IPS-20b (cell line): ENCODE results near the gene HLCS.
"Not testable (repeated sequence)": the region's sequence is repeated elsewhere in the genome, so short reads cannot be mapped to it uniquely, and the experiment has no call there.

Experiments
- H3K27ac ChIP-seq: one replicate; pipeline ENCODE4 v1.5.1; 2013; ENCODE audit warnings: low read length
- H3K27me3 ChIP-seq: 2 replicates; pipeline ENCODE4 v1.6.1; 2013; ENCODE audit warnings: mild to moderate bottlenecking, low read length, inconsistent platforms; ENCODE audit not compliant: insufficient read depth
- H3K36me3 ChIP-seq: 2 replicates; pipeline ENCODE4 v1.6.1; 2013; ENCODE audit warnings: low read depth, mild to moderate bottlenecking, inconsistent platforms, low read length, moderate library complexity; ENCODE audit not compliant: insufficient read depth
- H3K4me1 ChIP-seq: 2 replicates; pipeline ENCODE4 v1.6.1; 2013; ENCODE audit warnings: mild to moderate bottlenecking, control low read depth, inconsistent platforms, low read length, moderate library complexity; ENCODE audit not compliant: insufficient read depth
- H3K4me3 ChIP-seq: 2 replicates; pipeline ENCODE4 v1.5.1; 2013; ENCODE audit warnings: mild to moderate bottlenecking, low read length, inconsistent platforms
- H3K9ac ChIP-seq: 2 replicates; pipeline ENCODE4 v1.6.1; 2013; ENCODE audit warnings: low read depth, mild to moderate bottlenecking, inconsistent platforms, low read length, moderate library complexity
- H3K9me3 ChIP-seq: 2 replicates; pipeline ENCODE4 v1.6.1; 2013; ENCODE audit warnings: mild to moderate bottlenecking, low read depth, low read length, inconsistent platforms; ENCODE audit not compliant: insufficient read depth

The HLCS gene

DNA sequence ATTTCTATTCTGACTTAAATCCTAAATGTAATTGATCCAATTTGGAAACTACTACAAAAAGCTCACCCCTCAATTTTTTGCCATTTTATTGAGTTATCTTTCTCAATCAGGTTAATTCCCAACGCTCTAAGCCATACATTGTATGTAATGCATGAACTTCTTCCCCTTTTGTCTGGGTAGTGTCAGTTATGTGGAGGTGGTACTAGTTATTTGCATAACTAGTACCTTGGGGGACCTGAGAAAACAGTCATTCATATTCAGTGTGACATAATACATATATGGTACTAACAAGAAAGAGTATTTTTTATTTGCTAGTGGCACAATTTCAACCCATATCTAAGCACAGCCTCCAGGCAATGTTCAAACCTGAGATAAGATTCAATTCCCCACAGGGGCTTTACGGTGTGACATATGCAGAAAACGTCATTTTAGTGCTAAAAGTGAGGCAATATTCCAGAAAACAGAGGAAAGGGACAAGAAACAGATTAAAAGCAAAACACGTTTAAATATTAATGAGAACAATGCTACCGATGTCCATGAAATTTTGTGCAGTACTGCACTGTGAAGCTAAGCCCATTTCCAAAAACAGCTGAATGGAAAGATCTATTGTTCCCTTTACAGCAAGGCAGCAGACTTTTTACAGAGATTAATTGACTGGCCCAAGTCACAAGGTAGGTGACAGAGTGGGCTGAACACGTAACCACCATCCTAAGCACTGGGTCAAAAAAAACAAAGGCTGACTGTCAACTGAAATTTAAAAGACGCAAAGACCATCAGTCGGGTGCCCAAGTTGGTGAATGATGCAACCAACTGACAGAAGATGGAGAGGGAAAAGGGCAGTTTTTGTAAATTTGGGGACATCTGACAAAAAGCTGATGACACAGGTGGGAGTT lies 1.4 kb downstream of the HLCS start:
- no peak overlapping the region for H3K27ac ChIP-seq
- peaks cover 3% of the 10 kb centered on the region; the same call in 1 of the 2 replicates for H3K27me3 ChIP-seq
- peaks cover 9% of the 10 kb centered on the region for H3K4me1 ChIP-seq
- no peak overlapping the region for H3K9ac ChIP-seq
- H3K9me3 ChIP-seq, result no peaks in the 10 kb centered on the region
- 0 out of 2 replicates have a peak, but pooled peaks cover 12% of the 10 kb centered on the region for H3K36me3 ChIP-seq
- H3K4me3 ChIP-seq, result peak overlapping the region; percentile 69; the same call in 1 of the 2 replicates

GRCh38 chr21:36964398-36964797 lies 2.1 kb downstream of the HLCS start:
- Histone ChIP-seq H3K9me3 (no peaks in the 10 kb centered on the region), H3K27me3 (peaks cover 3% of the 10 kb centered on the region; the same call in 1 of the 2 replicates), H3K27ac (no peak overlapping the region), H3K4me1 (peaks cover 9% of the 10 kb centered on the region), H3K36me3 (0 out of 2 replicates have a peak, but pooled peaks cover 12% of the 10 kb centered on the region), H3K4me3 (no peak overlapping the region), H3K9ac (no peak overlapping the region)

DNA sequence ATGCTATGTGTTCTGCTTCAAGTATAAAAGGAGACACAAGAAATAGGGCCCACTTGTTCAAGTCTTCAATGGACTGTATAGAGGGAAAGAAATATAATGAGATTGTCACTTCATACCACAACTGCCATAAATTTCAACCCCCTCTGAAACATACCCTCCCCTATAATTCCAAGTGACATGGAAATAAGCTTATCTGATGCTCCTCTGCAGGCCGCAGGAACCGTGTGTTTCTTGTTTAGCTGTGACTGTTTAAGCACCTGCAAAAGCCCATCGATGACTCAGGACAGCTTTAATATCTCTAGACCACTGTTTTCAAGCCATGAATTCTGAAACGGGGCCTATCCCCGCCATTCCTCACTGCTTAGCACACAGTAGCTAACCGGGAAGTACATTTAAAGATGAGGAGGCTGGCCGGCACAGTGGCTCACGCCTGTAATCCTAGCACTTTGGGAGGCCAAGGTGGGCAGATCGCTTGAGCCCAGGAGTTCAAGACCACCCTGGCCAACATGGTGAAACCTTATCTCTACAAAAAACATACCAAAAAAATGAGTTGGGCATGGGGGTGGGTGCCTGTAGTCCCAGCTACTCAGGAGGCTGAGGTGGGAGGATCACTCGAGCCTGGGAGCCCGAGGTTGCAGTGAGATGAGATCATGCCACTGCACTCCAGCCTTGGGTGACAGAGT lies 4.2 kb downstream of the HLCS start:
- Histone ChIP-seq H3K4me3 (no peak overlapping the region), H3K9me3 (no peaks in the 10 kb centered on the region), H3K4me1 (peaks cover 7% of the 10 kb centered on the region), H3K36me3 (no peaks in the 10 kb centered on the region), H3K9ac (no peak overlapping the region), H3K27me3 (peaks cover under 1% of the 10 kb centered on the region; the same call in 1 of the 2 replicates), H3K27ac (no peak overlapping the region)

GRCh38 chr21:36960676-36961284 lies 5.7 kb downstream of the HLCS start:
- Histone ChIP-seq H3K9ac (no peak overlapping the region), H3K27me3 (no peaks in the 10 kb centered on the region), H3K27ac (no peak overlapping the region), H3K4me1 (peaks cover 5% of the 10 kb centered on the region; the same call in 1 of the 2 replicates), H3K4me3 (no peak overlapping the region), H3K36me3 (no peaks in the 10 kb centered on the region), H3K9me3 (no peaks in the 10 kb centered on the region)

GRCh38 chr21:36959020-36959835 lies 7.2 kb downstream of the HLCS start:
- H3K27ac ChIP-seq, result no peak overlapping the region
- H3K4me3 ChIP-seq, result no peak overlapping the region
- H3K9ac ChIP-seq, result no peak overlapping the region
- no peaks in the 10 kb centered on the region for H3K27me3 ChIP-seq
- H3K9me3 ChIP-seq, result no peaks in the 10 kb centered on the region
- H3K36me3 ChIP-seq, result no peaks in the 10 kb centered on the region
- H3K4me1 ChIP-seq, result no peaks in the 10 kb centered on the region

GRCh38 chr21:36955783-36956182 lies 10.7 kb downstream of the HLCS start:
- no peaks in the 10 kb centered on the region for H3K4me1 ChIP-seq
- no peaks in the 10 kb centered on the region for H3K9me3 ChIP-seq
- H3K27ac ChIP-seq, result no peak overlapping the region
- no peak overlapping the region for H3K9ac ChIP-seq
- no peak overlapping the region for H3K4me3 ChIP-seq
- no peaks in the 10 kb centered on the region for H3K36me3 ChIP-seq
- no peaks in the 10 kb centered on the region for H3K27me3 ChIP-seq

- H3K4me3 ChIP-seq, H3K9me3 ChIP-seq, H3K36me3 ChIP-seq, H3K9ac ChIP-seq, H3K4me1 ChIP-seq, H3K27me3 ChIP-seq, H3K27ac ChIP-seq: not testable (repeated sequence)
Observed at GRCh38 chr21:36952331-36952730, 14.1 kb downstream of the HLCS start.

DNA sequence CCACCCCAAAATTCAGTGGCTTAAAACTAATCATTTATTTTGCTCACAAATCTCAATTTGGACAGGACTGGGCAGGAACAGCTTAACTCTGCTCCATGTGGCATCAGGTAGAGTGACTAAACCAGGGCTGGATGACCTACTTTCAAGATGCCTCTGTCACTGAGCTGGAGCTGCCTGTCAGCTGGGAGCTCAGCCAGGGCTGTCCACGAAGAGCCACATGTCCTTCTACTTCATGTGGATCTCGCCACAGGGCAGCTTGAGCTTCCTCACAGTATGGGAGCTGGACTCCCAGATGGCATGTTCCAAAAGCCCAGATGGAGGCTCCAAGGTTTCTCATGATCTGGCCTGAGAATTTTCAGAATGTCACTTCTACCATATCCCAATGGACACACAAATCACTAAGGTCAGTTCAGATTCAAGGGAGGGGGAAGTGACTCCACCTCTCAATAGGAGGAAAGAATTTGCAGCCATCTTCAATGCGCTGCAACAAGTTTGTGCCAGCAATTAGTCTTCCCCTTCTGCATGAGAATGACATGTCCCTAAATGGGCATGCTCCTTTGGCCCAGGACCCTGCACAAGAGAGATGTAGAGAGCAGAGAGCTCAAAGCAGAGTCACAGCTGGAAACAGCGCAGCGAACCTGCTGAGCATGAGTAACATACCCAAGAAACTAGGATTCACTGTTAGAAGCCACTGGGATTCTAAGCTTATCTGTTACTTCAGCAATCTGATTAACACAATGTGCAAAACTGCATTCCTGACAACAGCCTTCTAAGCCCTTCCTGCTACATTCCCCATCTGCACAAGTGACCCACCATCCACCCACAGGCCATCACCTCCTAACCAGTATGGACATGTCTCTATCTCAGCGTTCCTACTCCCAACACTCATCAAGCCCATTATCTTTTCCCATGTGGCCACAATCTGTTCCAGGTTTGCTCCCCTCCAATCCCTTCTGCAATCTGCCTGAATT lies 17.0 kb downstream of the HLCS start:
- Histone ChIP-seq H3K9ac (no peak overlapping the region), H3K9me3 (no peaks in the 10 kb centered on the region), H3K27ac (no peak overlapping the region), H3K27me3 (peaks cover 12% of the 10 kb centered on the region; the same call in 1 of the 2 replicates), H3K36me3 (no peaks in the 10 kb centered on the region), H3K4me3 (no peak overlapping the region), H3K4me1 (peaks cover 12% of the 10 kb centered on the region)

DNA sequence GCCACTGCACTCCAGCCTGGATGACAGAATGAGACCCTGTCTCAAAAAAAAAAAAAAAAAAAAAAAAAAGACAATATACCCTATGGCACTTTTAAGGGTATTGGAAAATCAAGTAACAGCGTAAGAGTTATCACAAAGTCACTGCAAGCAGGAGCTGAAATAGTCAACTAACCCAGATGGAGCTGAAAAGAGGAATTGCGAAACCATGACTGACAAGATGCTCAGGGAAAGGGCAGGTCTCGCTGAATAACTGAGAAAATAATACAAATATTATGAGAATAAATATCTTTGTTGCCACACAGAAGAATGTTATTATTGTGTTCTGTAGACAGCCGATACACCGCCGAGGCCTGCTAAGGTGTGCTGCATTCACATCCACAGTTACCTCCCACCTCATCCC lies 17.8 kb downstream of the HLCS start:
- H3K27ac ChIP-seq, result no peak overlapping the region
- peaks cover 12% of the 10 kb centered on the region; the same call in 1 of the 2 replicates for H3K27me3 ChIP-seq
- no peak overlapping the region for H3K9ac ChIP-seq
- no peaks in the 10 kb centered on the region for H3K36me3 ChIP-seq
- H3K9me3 ChIP-seq, result no peaks in the 10 kb centered on the region
- no peak overlapping the region for H3K4me3 ChIP-seq
- peaks cover 12% of the 10 kb centered on the region for H3K4me1 ChIP-seq

DNA sequence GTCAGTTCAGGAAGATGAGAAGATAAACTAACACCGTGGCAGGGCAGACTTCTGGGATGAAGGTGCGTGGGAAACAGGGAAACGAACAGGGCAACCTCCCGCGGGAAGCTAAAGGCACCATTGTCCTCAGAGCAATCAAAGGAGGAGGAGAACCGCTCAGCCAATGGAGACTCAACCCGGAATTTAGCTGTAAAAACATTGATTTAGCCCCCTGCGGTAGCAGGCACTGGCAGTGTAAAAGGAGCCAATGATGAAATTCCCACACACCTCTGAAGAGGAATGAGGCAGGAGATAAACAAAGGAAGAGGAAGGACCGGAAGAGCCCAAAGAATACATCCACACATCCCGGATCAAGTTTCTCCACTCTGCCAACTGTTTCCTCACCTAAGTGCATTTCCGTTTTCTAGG lies 19.5 kb downstream of the HLCS start:
- Histone ChIP-seq H3K4me3 (peak overlapping the region; percentile 44; the same call in 1 of the 2 replicates), H3K27me3 (peaks cover 12% of the 10 kb centered on the region; the same call in 1 of the 2 replicates), H3K27ac (no peak overlapping the region), H3K36me3 (no peaks in the 10 kb centered on the region), H3K4me1 (peaks cover 12% of the 10 kb centered on the region), H3K9me3 (no peaks in the 10 kb centered on the region), H3K9ac (no peak overlapping the region)
